HG03575 (cell line): ENCODE results near the gene CIT.

ENCODE experiments used
- ATAC-seq: cut with Tn5 transposase; IDR thresholded peaks from one replicate; pipeline ENCODE4 v1.9.1; 2021; ENCODE audit not compliant: unreplicated experiment, insufficient number of reproducible peaks, low FRiP score; ENCODE audit errors: extremely low read depth

The CIT gene

GRCh38 chr12:119809023-119809422, 68.1 kb downstream of the CIT start:
- ATAC-seq = no peak

- ATAC-seq = no peak
These were observed 68.7 kb downstream of the CIT start for GRCh38 chr12:119808441-119808840.

- no peak for ATAC-seq
These were observed 69.7 kb downstream of the CIT start for GRCh38 chr12:119807380-119807779.

GRCh38 chr12:119804011-119804641, 73.0 kb downstream of the CIT start:
- no peak for ATAC-seq

GRCh38 chr12:119803381-119803791, 73.7 kb downstream of the CIT start:
- ATAC-seq = no peak

GRCh38 chr12:119802472-119802871, 74.6 kb downstream of the CIT start:
- ATAC-seq = no peak

GRCh38 chr12:119797090-119797489, 80.0 kb downstream of the CIT start:
- no peak for ATAC-seq

- ATAC-seq = no peak
These were observed 80.8 kb downstream of the CIT start for GRCh38 chr12:119796292-119796691.

GRCh38 chr12:119791453-119791852, 85.7 kb downstream of the CIT start:
- ATAC-seq = no peak

- no peak for ATAC-seq
These were observed 88.3 kb downstream of the CIT start for GRCh38 chr12:119788786-119789185.

GRCh38 chr12:119786539-119786938, 90.6 kb downstream of the CIT start:
- no peak for ATAC-seq

GRCh38 chr12:119784673-119785072, 92.4 kb downstream of the CIT start:
- ATAC-seq = no peak

GRCh38 chr12:119783787-119784186, 93.3 kb downstream of the CIT start:
- no peak for ATAC-seq

- ATAC-seq = no peak
These were observed 95.3 kb downstream of the CIT start for GRCh38 chr12:119781804-119782203.

GRCh38 chr12:119780786-119781434, 96.2 kb downstream of the CIT start:
- ATAC-seq = no peak

- no peak for ATAC-seq
These were observed 101.7 kb downstream of the CIT start for GRCh38 chr12:119775246-119775895.

GRCh38 chr12:119772431-119772830, 104.7 kb downstream of the CIT start:
- no peak for ATAC-seq

GRCh38 chr12:119770146-119770545, 107.0 kb downstream of the CIT start:
- no peak for ATAC-seq

GRCh38 chr12:119762619-119763018, 114.5 kb downstream of the CIT start:
- ATAC-seq = no peak

GRCh38 chr12:119758722-119759121, 118.4 kb downstream of the CIT start:
- no peak for ATAC-seq
